ENCODE results near the gene KCNN2. TPM values are rescaled to one million over a fixed set of nuclear protein-coding genes. Genes with fewer than 3 reads are reported as not detected.

KCNN2 gene
- total and polyA plus RNA-seq, 2 donors (not counting 3 experiments of a cell fraction or from before 2014, with no cell fraction given) = 0.32 to 1.9 TPM

DNA sequence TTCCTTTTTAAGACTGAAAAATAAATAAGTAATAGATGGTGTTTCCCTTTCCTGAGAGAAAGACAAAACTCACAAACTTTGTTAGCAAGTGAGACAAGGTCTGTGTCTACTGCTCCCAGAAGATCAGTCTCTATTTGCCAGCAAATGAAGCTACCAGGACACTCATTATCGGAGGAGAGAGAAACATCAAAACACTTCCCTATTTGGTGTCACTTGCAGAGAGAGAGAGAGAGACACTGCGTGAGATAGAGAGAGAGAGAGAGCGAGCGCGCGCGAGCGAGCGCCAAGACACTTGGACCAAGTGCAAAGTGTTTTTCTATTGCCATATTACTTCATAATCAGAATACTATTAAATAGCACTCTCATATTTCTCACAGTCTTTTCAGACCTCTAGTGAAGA lies 142.7 kb downstream of the KCNN2 start:
- no peaks in the 10 kb centered on the region for H4K20me1 ChIP-seq (replicated peaks; ENCODE audit: control insufficient read depth, extremely low read depth, insufficient read depth, low read length)
- dilution Hi-C loops (cut with MboI; ENCODE audit: extremely low pct_ligation_motif_present, low sequenced_read_pairs) (no loop called here), intact Hi-C loops (cut with micrococcal nuclease) (no loop called here)
- H3K9ac ChIP-seq (replicated peaks; ENCODE audit: extremely low read depth, insufficient read depth, low read length) = no peak overlapping the region
- ChIA-PET POLR2A (no interaction called here), CTCF (no interaction called here)
- no peak overlapping the region for H3K4me2 ChIP-seq (ENCODE audit: insufficient read depth, low read length)
- H3K9me3 ChIP-seq (replicated peaks; ENCODE audit: control insufficient read depth, insufficient read depth, low read length) = peaks cover 2% of the 10 kb centered on the region
- no peak overlapping the region for H3K27ac ChIP-seq (ENCODE audit: insufficient read depth, low read depth, low read length)
- no peaks in the 10 kb centered on the region for H3K4me1 ChIP-seq (ENCODE audit: control insufficient read depth, extremely low read depth, insufficient read depth, low read length)
- no peaks in the 10 kb centered on the region for H3K79me2 ChIP-seq (ENCODE audit: control insufficient read depth, insufficient read depth, low read length)
- H3K36me3 ChIP-seq (ENCODE audit: control insufficient read depth in 2 of 2, extremely low read depth in 1 of 2, insufficient read depth in 2 of 2, low read length in 2 of 2) = no peaks in the 10 kb centered on the region
- H2AFZ ChIP-seq (ENCODE audit: low read depth, low read length) = no peak overlapping the region
- H3K27me3 ChIP-seq (ENCODE audit: control insufficient read depth in 2 of 2, insufficient read depth in 2 of 2, low read length in 2 of 2) = no peaks in the 10 kb centered on the region
- BruUV-seq (replicated peaks) = no TSS peak
- FAIRE-seq (no peak), DNase-seq (ENCODE audit: low read depth, low spot score) (no peak)
- H3K9me1 ChIP-seq (replicated peaks; ENCODE audit: control insufficient read depth, extremely low read depth, insufficient read depth, low read length) = no peaks in the 10 kb centered on the region
- TF ChIP-seq POLR2AphosphoS5 (IDR thresholded peaks at IDR 0.05; ENCODE audit: insufficient read depth, low read depth, low read length) (no peak), FOS (IDR thresholded peaks at IDR 0.05; ENCODE audit: borderline replicate concordance, insufficient read depth, low read length) (no peak), MYC (IDR thresholded peaks at IDR 0.05; ENCODE audit: low read depth, low read length) (no peak), GATA2 (IDR thresholded peaks at IDR 0.05; ENCODE audit: insufficient read depth, insufficient read length, low read depth, low read length) (no peak), POLR2A (IDR thresholded peaks at IDR 0.05; ENCODE audit: low read depth, low read length) (no peak), JUN (IDR thresholded peaks at IDR 0.05; ENCODE audit: borderline replicate concordance, insufficient read depth, insufficient read length, low read depth) (no peak), EZH2 (IDR thresholded peaks at IDR 0.05; ENCODE audit: borderline replicate concordance, low read depth, low read length, severe bottlenecking) (no peak), CTCF (IDR thresholded peaks at IDR 0.05; ENCODE audit: extremely low read depth in 1 of 2, insufficient read depth in 1 of 2, low read depth in 1 of 2, low read length in 2 of 2) (no peak)
- TF ChIP-seq, protein P1, sequence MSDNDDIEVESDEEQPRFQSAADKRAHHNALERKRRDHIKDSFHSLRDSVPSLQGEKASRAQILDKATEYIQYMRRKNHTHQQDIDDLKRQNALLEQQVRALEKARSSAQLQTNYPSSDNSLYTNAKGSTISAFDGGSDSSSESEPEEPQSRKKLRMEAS (IDR thresholded peaks at IDR 0.05; ENCODE audit: insufficient read depth, insufficient read length) = no peak
- H3K4me3 ChIP-seq (replicated peaks in 1 of 3; ENCODE audit: insufficient read depth in 1 of 3, low read depth in 1 of 3, low read length in 3 of 3) = no peak overlapping the region

Measured in endothelial cell of umbilical vein (primary cell).